ENCODE measurements around the gene RALY.

Gene RALY

GRCh38 chr20:33990075-33990474 lies 3.6 kb upstream of the RALY start:
- DNase-seq, result no peak

- DNase-seq, result no peak
These were observed 2.2 kb upstream of the RALY start for GRCh38 chr20:33991502-33991901.

- no peak for DNase-seq
These were observed 1.4 kb upstream of the RALY start for GRCh38 chr20:33992145-33992922.

- peak; percentile 99 for DNase-seq
These were observed 662 bp upstream of the RALY start for GRCh38 chr20:33992923-33993575.

GRCh38 chr20:33994222-33994913 lies 657 bp downstream of the RALY start:
- DNase-seq, result peak; percentile 73

- no peak for DNase-seq
These were observed 1.5 kb downstream of the RALY start for GRCh38 chr20:33995053-33995831.

GRCh38 chr20:33999025-33999649 lies 5.4 kb downstream of the RALY start:
- no peak for DNase-seq

- DNase-seq, result no peak
These were observed 7.7 kb downstream of the RALY start for GRCh38 chr20:34001378-34001777.

GRCh38 chr20:34004227-34004626 lies 10.5 kb downstream of the RALY start:
- no peak for DNase-seq

GRCh38 chr20:34004790-34005457 lies 11.2 kb downstream of the RALY start:
- DNase-seq, result no peak

GRCh38 chr20:34006619-34007018 lies 12.9 kb downstream of the RALY start:
- no peak for DNase-seq

- DNase-seq, result no peak
These were observed 14.8 kb downstream of the RALY start for GRCh38 chr20:34008477-34008876.

GRCh38 chr20:34010405-34010931 lies 16.8 kb downstream of the RALY start:
- no peak for DNase-seq

- no peak for DNase-seq
These were observed 17.6 kb downstream of the RALY start for GRCh38 chr20:34011275-34011674.

GRCh38 chr20:34012330-34012729 lies 18.6 kb downstream of the RALY start:
- no peak for DNase-seq

GRCh38 chr20:34012735-34013134 lies 19.0 kb downstream of the RALY start:
- no peak for DNase-seq

- DNase-seq, result no peak
These were observed 19.8 kb downstream of the RALY start for GRCh38 chr20:34013554-34013953.

- DNase-seq, result no peak
These were observed 21.2 kb downstream of the RALY start for GRCh38 chr20:34014878-34015277.

- DNase-seq, result no peak
These were observed 22.0 kb downstream of the RALY start for GRCh38 chr20:34015401-34016335.

- DNase-seq, result no peak
These were observed 23.0 kb downstream of the RALY start for GRCh38 chr20:34016736-34017135.

- no peak for DNase-seq
These were observed 23.9 kb downstream of the RALY start for GRCh38 chr20:34017610-34018009.
